Vagina (tissue), 2 donors: ENCODE results near the gene LYZL6. TPM values are rescaled to one million over a fixed set of nuclear protein-coding genes. Genes with fewer than 3 reads are reported as not detected.
"Not testable (repeated sequence)": the region's sequence is repeated elsewhere in the genome, so short reads cannot be mapped to it uniquely, and the experiment has no call there.

Experiments
- DNase-seq, 2 donors: peaks; one replicate each; pipeline ENCODE4 v3.0.0-alpha.2; 2017; ENCODE audit errors: extremely low spot score in 2 of 2
- H3K27ac ChIP-seq: fragments of 200-600 bp; sonication (generic); one replicate; pipeline ENCODE4 v1.5.1; 2019
- H3K27me3 ChIP-seq: fragments of 200-600 bp; sonication (generic); one replicate; pipeline ENCODE4 v1.5.1; 2019
- H3K36me3 ChIP-seq, 2 donors: fragments of 200-600 bp; sonication (generic); one replicate each; pipeline ENCODE4 v1.5.1; 2017 to 2019
- H3K4me1 ChIP-seq: fragments of 200-600 bp; sonication (generic); one replicate; pipeline ENCODE4 v1.5.1; 2019
- H3K4me3 ChIP-seq, 2 donors: fragments of 200-600 bp; sonication (generic); 1 replicate in 1 of 2; 2 replicates in 1 of 2; pipeline ENCODE4 v1.5.1; 2016 to 2019
- H3K9me3 ChIP-seq: fragments of 200-600 bp; sonication (generic); one replicate; pipeline ENCODE4 v1.5.1; 2019
- CTCF ChIP-seq, 3 experiments: fragments of 450-650 bp in 2 of 3; fragments of 200-600 bp in 1 of 3; sonication (generic) in 1 of 3; IDR thresholded peaks; one replicate each; pipeline ENCODE4 v1.5.1; 2017 to 2019; ENCODE audit warnings: antibody characterized with exemption in 3 of 3, mild to moderate bottlenecking in 2 of 3, moderate library complexity in 2 of 3
- POLR2A ChIP-seq, 2 donors: fragments of 450-650 bp; IDR thresholded peaks; one replicate each; pipeline ENCODE4 v1.6.1; 2017; ENCODE audit warnings: antibody characterized with exemption in 2 of 2, mild to moderate bottlenecking in 2 of 2, moderate library complexity in 2 of 2
- POLR2AphosphoS5 ChIP-seq, 2 donors: sonication (generic); formaldehyde crosslinking; IDR thresholded peaks; one replicate each; pipeline ENCODE4 v1.9.0; 2017; ENCODE audit warnings: antibody characterized with exemption in 2 of 2, mild to moderate bottlenecking in 2 of 2, low read depth in 1 of 2; ENCODE audit not compliant: insufficient read depth in 1 of 2
- intact Hi-C: fragments of 100-400 bp; cut with DNase I; formaldehyde crosslinking; loops from one replicate; pipeline ENCODE4 v1.15.1; 2023
- total RNA-seq: library from RNA; depleted of rRNA; stranded (reverse); fragments of >200 nt; gene quantifications from one replicate; pipeline ENCODE4 v1.2.3, GENCODE V29; 2016

The LYZL6 gene
- total RNA-seq, 1 donor from 2014 or later: not detected

GRCh38 chr17:35900708-35901480 is 42.6 kb downstream of the LYZL6 start:
- H3K27me3 ChIP-seq: no peaks in the 10 kb centered on the region
- no peak overlapping the region for H3K27ac ChIP-seq
- H3K4me3 ChIP-seq: no peak overlapping the region
- no peak for TF ChIP-seq POLR2AphosphoS5 (IDR thresholded peaks at IDR 0.05; ENCODE audit: insufficient read depth in 1 of 2, low read depth in 1 of 2)
- TF ChIP-seq POLR2A (IDR thresholded peaks at IDR 0.05): no peak
- TF ChIP-seq CTCF (IDR thresholded peaks at IDR 0.05): no peak
- no peaks in the 10 kb centered on the region for H3K36me3 ChIP-seq
- H3K4me1 ChIP-seq: no peaks in the 10 kb centered on the region
- DNase-seq: no peak
- intact Hi-C loops: no loop called here
- no peaks in the 10 kb centered on the region for H3K9me3 ChIP-seq

GRCh38 chr17:35900280-35900679 is 43.2 kb downstream of the LYZL6 start:
- Histone ChIP-seq H3K4me3 (no peak overlapping the region), H3K36me3 (no peaks in the 10 kb centered on the region), H3K27ac (no peak overlapping the region), H3K9me3 (no peaks in the 10 kb centered on the region), H3K4me1 (no peaks in the 10 kb centered on the region), H3K27me3 (no peaks in the 10 kb centered on the region)
- TF ChIP-seq POLR2AphosphoS5 (IDR thresholded peaks at IDR 0.05; ENCODE audit: insufficient read depth in 1 of 2, low read depth in 1 of 2): no peak
- no peak for TF ChIP-seq POLR2A (IDR thresholded peaks at IDR 0.05)
- no peak for TF ChIP-seq CTCF (IDR thresholded peaks at IDR 0.05)
- intact Hi-C loops: no loop called here
- DNase-seq: no peak

GRCh38 chr17:35898283-35899070 is 45.0 kb downstream of the LYZL6 start:
- Histone ChIP-seq H3K4me1 (no peaks in the 10 kb centered on the region), H3K36me3 (no peaks in the 10 kb centered on the region), H3K27ac (no peak overlapping the region), H3K27me3 (no peaks in the 10 kb centered on the region), H3K9me3 (no peaks in the 10 kb centered on the region), H3K4me3 (no peak overlapping the region)
- TF ChIP-seq CTCF (IDR thresholded peaks at IDR 0.05): no peak
- no peak for TF ChIP-seq POLR2AphosphoS5 (IDR thresholded peaks at IDR 0.05; ENCODE audit: insufficient read depth in 1 of 2, low read depth in 1 of 2)
- no peak for TF ChIP-seq POLR2A (IDR thresholded peaks at IDR 0.05)
- no peak for DNase-seq
- intact Hi-C loops: no loop called here

GRCh38 chr17:35897772-35898171 is 45.7 kb downstream of the LYZL6 start:
- H3K27ac ChIP-seq, intact Hi-C loops, H3K36me3 ChIP-seq, H3K4me1 ChIP-seq, H3K4me3 ChIP-seq, DNase-seq, H3K27me3 ChIP-seq, H3K9me3 ChIP-seq: not testable (repeated sequence)

- no peak overlapping the region for H3K27ac ChIP-seq
- H3K36me3 ChIP-seq: no peaks in the 10 kb centered on the region
- no peaks in the 10 kb centered on the region for H3K4me1 ChIP-seq
- TF ChIP-seq POLR2AphosphoS5 (IDR thresholded peaks at IDR 0.05; ENCODE audit: insufficient read depth in 1 of 2, low read depth in 1 of 2) (no peak), POLR2A (IDR thresholded peaks at IDR 0.05) (no peak), CTCF (IDR thresholded peaks at IDR 0.05) (no peak)
- no peak overlapping the region for H3K4me3 ChIP-seq
- no peaks in the 10 kb centered on the region for H3K27me3 ChIP-seq
- no peaks in the 10 kb centered on the region for H3K9me3 ChIP-seq
- no peak for DNase-seq
- intact Hi-C loops: no loop called here
Observed at GRCh38 chr17:35895636-35896587, 47.6 kb downstream of the LYZL6 start.
